Mesothelial cell of epicardium (in vitro differentiated cells): ENCODE results near the gene SESTD1. TPM values are rescaled to one million over a fixed set of nuclear protein-coding genes. Genes with fewer than 3 reads are reported as not detected.
A peak's percentile ranks its signal among the peaks of the same experiment; 100 is the strongest.

ENCODE experiments used
- DNase-seq, 2 experiments: peaks; one replicate each; pipeline ENCODE4 v3.0.0; 2021; ENCODE audit warnings: low spot score in 2 of 2; ENCODE audit not compliant: unreplicated experiment in 2 of 2
- H3K27ac Mint-ChIP-seq: 2 replicates; pipeline ENCODE4 v1.8.0; 2021; ENCODE audit warnings: mixed read lengths
- H3K27me3 Mint-ChIP-seq: 2 replicates; pipeline ENCODE4 v1.8.0; 2021; ENCODE audit warnings: low read depth, mixed read lengths
- H3K36me3 Mint-ChIP-seq: 2 replicates; pipeline ENCODE4 v1.8.0; 2021; ENCODE audit warnings: mixed read lengths
- H3K4me1 Mint-ChIP-seq: 2 replicates; pipeline ENCODE4 v1.8.0; 2021; ENCODE audit warnings: mixed read lengths
- H3K4me3 Mint-ChIP-seq: 2 replicates; pipeline ENCODE4 v1.8.0; 2021; ENCODE audit warnings: mild to moderate bottlenecking, moderate library complexity, mixed read lengths
- H3K9me3 Mint-ChIP-seq: 2 replicates; pipeline ENCODE4 v1.8.0; 2021; ENCODE audit warnings: mixed read lengths
- total RNA-seq: library from RNA; stranded (reverse); gene quantifications from 3 replicates; pipeline ENCODE4 v1.2.1, GENCODE V29; 2021
- TF ChIP-seq, protein P1 (sequence below): fragments of 200-600 bp; sonication (generic); IDR thresholded peaks from one replicate; pipeline ENCODE4 v1.5.0; 2021; ENCODE audit warnings: antibody characterized with exemption; ENCODE audit not compliant: unreplicated experiment

The SESTD1 gene
- total RNA-seq, 1 donor from 2014 or later = 56.9 TPM

DNA sequence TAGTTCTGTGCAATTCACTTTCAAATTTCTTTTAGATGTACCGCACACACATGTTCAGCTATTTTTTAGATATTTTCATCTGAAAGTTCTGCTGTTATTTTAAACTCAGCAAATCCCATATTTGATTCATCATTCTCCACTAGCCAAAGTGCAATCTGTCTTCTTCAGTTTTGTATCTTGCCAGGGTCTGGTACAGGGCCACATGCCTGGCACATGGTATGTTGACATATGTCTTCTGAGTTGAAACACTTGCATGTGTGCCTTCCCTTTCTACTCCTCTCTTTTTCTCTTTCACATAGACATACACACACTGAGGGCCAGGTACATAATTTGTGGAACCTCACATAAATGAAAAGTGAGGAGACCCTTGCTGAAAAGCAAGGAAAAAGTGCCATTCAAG, 25.7 kb upstream of the SESTD1 start:
- H3K4me3 Mint-ChIP-seq = no peak overlapping the region
- no peak for DNase-seq
- no peaks in the 10 kb centered on the region for H3K36me3 Mint-ChIP-seq
- no peak overlapping the region for H3K27ac Mint-ChIP-seq
- no peaks in the 10 kb centered on the region for H3K9me3 Mint-ChIP-seq
- peaks cover 3% of the 10 kb centered on the region for H3K4me1 Mint-ChIP-seq
- TF ChIP-seq, protein P1, sequence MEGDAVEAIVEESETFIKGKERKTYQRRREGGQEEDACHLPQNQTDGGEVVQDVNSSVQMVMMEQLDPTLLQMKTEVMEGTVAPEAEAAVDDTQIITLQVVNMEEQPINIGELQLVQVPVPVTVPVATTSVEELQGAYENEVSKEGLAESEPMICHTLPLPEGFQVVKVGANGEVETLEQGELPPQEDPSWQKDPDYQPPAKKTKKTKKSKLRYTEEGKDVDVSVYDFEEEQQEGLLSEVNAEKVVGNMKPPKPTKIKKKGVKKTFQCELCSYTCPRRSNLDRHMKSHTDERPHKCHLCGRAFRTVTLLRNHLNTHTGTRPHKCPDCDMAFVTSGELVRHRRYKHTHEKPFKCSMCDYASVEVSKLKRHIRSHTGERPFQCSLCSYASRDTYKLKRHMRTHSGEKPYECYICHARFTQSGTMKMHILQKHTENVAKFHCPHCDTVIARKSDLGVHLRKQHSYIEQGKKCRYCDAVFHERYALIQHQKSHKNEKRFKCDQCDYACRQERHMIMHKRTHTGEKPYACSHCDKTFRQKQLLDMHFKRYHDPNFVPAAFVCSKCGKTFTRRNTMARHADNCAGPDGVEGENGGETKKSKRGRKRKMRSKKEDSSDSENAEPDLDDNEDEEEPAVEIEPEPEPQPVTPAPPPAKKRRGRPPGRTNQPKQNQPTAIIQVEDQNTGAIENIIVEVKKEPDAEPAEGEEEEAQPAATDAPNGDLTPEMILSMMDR = no peak
- H3K27me3 Mint-ChIP-seq = no peaks in the 10 kb centered on the region

- TF ChIP-seq, protein P1 = no peak
- Mint-ChIP-seq H3K4me3 (no peak overlapping the region), H3K4me1 (peaks cover 10% of the 10 kb centered on the region), H3K27ac (no peak overlapping the region), H3K27me3 (no peaks in the 10 kb centered on the region), H3K9me3 (no peaks in the 10 kb centered on the region), H3K36me3 (no peaks in the 10 kb centered on the region)
- DNase-seq = no peak
Measured at GRCh38 chr2:179285060-179285459, 20.4 kb upstream of the SESTD1 start.

DNA sequence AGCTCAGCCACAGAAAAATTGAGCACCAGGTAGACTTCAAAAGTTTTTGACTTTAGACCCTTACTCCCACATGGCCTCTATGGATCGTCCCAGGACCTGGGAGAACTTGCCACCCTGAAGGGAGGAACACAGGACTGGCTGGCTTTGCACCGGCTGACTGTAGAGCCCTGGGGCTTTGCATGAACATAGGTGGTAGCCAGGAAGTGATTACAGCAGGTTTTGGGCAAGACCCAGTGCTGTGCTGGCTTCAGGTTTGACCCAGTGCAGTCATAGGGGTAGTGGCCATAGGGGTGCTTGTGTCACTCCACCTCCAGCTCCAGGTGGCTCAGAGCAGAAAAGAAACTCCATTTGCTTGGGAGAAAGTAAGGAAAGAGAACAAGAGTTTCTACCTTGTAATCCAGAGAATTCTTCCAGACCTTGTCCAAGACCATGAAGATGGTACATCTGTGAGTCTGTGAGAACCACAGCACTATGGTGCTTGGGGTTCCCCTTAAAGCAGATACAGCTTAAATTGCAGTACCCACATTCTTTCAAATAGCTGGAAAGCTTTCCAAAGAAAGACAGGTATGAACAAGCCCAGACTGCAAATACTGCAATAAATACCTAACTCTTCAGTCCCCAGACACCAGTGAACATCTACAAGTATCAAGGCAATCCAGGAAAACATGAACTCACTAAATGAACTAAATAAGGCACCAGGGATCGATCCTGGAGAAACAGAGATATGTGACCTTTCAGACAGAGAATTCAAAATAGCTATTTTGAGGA, 13.0 kb upstream of the SESTD1 start:
- TF ChIP-seq, protein P1 = no peak
- no peak overlapping the region for H3K4me3 Mint-ChIP-seq
- no peaks in the 10 kb centered on the region for H3K4me1 Mint-ChIP-seq
- no peak for DNase-seq
- peaks cover 12% of the 10 kb centered on the region for H3K9me3 Mint-ChIP-seq
- H3K36me3 Mint-ChIP-seq = no peaks in the 10 kb centered on the region
- no peak overlapping the region for H3K27ac Mint-ChIP-seq
- H3K27me3 Mint-ChIP-seq = no peaks in the 10 kb centered on the region

GRCh38 chr2:179275253-179276012, 10.8 kb upstream of the SESTD1 start:
- DNase-seq = no peak
- H3K36me3 Mint-ChIP-seq = no peaks in the 10 kb centered on the region
- no peak overlapping the region for H3K27ac Mint-ChIP-seq
- TF ChIP-seq, protein P1 = no peak
- no peaks in the 10 kb centered on the region for H3K27me3 Mint-ChIP-seq
- H3K4me1 Mint-ChIP-seq = no peaks in the 10 kb centered on the region
- H3K9me3 Mint-ChIP-seq = peaks cover 12% of the 10 kb centered on the region
- H3K4me3 Mint-ChIP-seq = no peak overlapping the region

GRCh38 chr2:179274749-179275148, 10.1 kb upstream of the SESTD1 start:
- peaks cover 12% of the 10 kb centered on the region for H3K9me3 Mint-ChIP-seq
- no peak for DNase-seq

More at GRCh38 chr2:179274749-179275148, 10.1 kb upstream of the SESTD1 start:
- no peaks in the 10 kb centered on the region for H3K27me3 Mint-ChIP-seq
- no peaks in the 10 kb centered on the region for H3K4me1 Mint-ChIP-seq
- peak overlapping the region; percentile 0 for H3K27ac Mint-ChIP-seq
- H3K4me3 Mint-ChIP-seq = no peak overlapping the region
- TF ChIP-seq, protein P1 = no peak
- no peaks in the 10 kb centered on the region for H3K36me3 Mint-ChIP-seq
